CD4-positive, alpha-beta T cell treated with Interleukin-12 subunit alpha and Interleukin-12 subunit beta, for 1 hour (primary cell): Measurements from ENCODE around the gene NRXN3.
"Not testable (repeated sequence)": the region's sequence is repeated elsewhere in the genome, so short reads cannot be mapped to it uniquely, and the experiment has no call there.

ENCODE experiments used
- DNase-seq: peaks from one replicate; pipeline ENCODE4 v3.0.0-alpha.2; 2020

Gene NRXN3

DNA sequence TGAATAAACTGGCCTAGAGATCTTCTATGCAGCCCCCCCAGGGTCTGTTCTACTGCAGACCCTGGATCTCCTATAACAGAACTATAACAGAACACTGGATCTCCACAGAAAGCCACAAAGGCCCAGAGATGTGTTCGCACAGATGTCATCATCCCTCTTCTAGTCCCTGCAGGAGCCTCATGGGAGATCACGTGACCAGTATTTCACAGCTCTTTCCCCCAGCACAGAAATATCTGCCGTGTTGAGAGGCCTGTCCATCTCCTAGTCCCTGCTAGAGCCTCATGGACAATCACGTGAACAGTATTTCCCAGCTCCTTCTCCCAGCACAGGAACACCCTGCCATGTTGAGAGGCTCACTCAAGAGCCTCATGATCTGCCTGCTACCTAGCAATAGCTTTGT, 331.7 kb downstream of the NRXN3 start:
- no peak for DNase-seq

DNA sequence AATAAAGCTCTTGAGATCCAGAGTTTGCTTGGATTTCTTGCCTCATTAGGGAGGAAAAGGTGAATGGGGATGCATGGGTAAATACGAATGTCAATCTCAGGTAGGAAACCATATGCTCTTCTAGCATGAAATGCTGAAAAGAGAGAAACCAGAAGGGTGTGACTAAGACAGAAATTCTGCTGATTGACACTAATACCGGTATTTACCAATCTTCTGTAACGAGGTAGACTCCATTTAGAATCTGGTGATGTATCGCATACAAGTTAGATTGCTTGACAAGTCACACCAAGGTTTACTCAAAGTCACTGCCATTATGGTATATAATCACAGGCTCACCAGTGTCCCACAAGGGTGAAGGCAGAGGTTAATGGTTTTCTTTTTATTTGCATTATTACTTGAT, 337.9 kb downstream of the NRXN3 start:
- DNase-seq = no peak

DNA sequence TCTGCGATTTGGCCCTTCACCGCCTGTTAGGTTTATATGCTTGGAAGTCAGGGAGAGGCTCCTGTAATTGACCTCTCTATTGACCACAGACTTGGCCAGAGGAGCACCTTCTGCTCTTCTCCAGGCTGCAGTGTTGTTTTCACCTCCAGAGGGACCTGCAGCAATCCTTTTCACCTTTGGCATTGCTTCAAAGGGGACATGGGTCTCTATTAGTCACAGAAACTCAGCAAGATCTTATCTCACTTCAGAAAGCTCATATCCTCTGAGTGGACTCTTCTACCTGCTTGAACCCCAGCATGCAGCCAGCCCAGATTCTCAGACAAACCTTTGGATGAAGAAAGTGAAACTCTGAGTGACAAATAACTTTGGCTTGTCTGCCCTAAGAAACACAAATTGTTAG, 339.3 kb downstream of the NRXN3 start:
- DNase-seq = no peak

DNA sequence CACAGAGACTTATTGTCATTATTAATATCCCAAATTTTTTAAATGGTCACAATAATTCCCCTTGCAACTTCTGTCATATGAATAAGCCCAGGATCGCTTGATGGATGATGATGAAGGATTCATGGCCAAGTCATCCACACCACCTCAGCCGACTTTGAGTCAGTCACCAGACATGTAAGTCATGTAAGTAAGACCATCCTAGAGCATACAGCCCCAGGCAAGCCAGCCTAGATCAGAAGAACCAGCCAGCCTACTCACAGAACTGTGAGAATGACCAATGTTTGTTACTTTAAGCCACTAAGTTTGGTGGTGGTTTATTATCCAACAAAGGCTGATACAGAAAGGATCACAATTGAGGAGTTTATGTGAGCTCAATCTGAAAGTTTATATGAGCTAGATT, 341.8 kb downstream of the NRXN3 start:
- DNase-seq = no peak

DNA sequence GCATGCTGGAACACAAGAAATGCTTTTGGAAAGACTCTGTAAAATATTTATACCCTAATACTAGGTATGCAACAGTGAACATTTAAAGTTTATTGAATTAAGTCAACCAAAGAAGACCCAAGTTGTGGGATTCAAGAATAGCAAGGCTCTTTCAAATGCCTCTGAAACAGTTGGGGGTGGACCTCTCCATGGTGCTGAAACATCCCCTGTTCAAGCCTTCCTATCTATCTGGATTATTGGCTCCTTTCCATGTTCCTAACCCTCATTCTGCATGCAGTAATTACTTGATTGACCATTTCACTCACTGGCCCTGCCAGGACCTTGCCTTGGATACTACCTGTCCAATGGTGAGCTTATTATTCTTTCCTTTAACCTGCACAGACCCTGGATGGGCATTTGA, 349.7 kb downstream of the NRXN3 start:
- DNase-seq = no peak

DNA sequence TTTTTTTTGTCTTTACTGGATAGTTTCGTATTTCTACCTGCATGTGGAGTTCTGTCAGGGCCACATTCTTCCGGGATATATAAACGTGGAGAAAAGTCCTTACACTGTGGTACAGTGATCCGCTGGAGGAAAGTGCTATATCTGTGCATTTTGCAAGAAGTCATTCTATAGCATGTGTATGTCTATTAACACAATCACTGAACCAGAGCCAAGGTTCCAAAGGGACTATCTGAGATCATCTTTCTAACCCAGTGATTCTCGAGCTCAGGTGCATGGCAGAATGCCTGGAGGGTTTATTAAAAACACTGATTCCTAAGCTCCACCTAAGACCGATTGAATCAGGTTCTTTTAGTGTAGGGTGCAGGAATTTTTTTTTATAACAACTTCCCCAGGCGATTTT, 354.0 kb downstream of the NRXN3 start:
- no peak for DNase-seq

DNA sequence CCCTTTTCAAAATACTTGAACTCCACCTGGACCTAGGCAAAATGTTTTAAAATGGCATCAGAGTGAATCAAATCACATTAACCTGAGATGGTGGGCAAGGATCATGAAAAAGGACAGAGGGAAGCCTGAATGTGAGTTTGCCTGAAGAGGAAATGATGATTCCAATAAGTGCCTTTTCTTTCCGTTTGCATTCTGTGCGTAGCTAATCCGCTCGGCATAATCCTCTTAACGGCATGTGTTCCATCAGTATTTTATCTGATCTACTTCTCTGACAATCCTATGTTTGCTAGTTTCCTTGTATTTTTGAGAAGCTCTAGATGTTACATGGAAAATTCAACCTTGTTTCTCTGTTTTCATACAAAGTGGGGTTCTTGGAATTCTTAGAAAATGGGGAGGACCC, 354.6 kb downstream of the NRXN3 start:
- DNase-seq = no peak

DNA sequence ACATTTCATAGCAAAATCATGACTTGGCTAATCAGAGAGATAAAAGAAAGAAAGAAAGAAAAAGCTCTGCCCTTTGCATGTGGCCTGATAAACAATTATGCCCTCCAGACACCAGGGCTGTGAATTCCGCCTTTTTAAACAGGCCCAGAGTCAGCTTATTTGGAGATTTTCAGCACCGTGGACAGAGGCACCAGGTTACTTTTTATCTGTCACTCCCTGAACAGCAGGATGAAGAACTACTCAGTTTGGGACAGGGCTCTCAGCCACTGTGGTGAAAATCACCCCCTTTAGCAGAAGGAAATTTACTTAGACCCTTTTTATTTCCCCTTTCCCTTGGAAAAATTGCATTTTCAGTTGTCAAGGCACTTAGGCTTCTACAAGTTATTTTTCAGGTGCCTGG, 359.9 kb downstream of the NRXN3 start:
- DNase-seq = no peak

DNA sequence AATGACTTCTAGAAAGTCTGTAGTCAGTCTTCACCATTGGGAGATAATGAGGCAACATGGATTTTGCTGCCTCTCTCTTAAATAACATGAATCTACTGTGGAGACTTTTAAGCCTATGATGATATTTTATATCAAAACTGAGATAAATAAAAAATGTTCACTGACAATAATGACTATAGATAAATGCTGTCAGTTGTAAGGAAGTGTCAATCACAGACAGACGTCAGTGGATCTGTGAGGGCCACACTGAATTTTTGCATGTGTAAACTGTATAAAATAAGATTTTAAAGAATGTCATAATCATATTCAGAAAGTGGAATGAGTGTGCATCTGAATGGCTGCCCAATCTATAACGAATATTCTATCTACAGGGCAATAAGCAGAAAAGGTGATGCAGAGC, 364.0 kb downstream of the NRXN3 start:
- no peak for DNase-seq

DNA sequence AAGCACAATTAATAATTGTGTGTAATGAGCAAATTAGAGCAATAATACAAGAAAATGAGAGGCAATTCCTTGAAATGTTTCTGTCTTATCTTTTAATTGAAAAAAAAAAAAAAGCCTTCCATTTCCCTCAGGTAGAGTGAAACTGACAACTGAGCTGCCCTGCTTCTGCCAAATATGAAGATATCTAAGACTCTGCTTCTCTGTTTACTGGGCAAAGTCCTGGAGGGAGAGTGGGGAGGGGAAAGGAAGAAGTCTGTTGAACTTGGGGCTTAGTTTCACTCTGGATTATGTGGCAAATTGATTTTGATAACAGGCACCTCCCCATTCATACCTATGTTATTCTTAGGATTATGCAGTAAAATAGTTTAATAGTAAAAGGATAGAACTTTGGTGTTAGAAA, 364.9 kb downstream of the NRXN3 start:
- DNase-seq = no peak

DNA sequence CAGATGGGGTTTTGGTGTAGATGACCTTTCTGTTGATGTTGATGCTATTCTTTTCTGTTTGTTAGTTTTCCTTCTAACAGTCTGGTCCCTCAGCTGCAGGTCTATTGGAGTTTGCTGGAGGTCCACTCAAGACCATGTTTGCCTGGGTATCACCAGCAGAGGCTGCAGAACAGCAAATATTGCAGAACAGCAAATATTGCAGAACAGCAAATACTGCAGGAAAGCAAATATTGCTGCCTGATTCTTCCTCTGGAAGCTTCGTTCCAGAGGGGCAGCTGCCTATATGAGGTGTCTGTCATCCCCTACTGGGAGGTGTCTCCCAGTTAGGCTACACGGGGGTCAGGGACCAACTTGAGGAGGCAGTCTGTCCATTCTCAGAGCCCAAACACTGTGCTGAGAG, 371.6 kb downstream of the NRXN3 start:
- DNase-seq = not testable (repeated sequence)

DNA sequence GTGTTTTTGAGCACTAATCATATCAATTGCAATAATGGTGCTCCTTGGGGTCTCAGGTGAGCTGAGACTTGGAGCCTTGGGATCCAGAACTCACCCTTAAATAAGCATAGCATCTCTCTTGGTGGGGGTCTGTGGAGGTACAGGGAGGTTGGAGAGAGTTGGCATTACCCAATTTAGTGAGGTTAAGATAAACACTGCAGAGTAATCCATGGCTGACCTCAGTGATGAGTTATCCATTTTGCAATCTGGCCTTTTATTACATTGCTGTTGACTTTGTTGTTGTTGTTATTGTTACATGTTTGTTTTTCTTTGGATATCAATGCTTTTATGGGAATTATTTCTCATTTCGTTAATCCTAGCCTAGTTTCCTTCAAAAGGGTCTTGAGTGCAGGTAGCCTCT, 373.3 kb downstream of the NRXN3 start:
- no peak for DNase-seq

DNA sequence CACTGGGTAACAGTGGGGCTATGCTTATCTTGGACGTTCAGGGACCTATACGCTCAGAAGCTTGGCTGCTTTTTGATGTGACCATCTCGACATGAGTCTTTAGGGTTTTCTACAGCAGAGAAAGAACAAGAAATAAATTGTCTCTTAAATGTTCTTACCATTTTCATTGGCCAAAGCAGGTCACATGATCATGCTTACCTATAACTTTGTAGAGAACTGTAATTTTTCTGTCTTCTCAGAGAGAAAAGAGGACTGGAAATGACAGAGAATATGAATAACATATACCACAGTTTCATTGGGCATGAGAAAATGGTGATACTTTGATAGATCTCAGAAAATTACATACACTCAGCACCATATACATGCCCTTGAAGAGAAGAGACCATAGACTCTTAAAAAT, 390.9 kb downstream of the NRXN3 start:
- DNase-seq = no peak

DNA sequence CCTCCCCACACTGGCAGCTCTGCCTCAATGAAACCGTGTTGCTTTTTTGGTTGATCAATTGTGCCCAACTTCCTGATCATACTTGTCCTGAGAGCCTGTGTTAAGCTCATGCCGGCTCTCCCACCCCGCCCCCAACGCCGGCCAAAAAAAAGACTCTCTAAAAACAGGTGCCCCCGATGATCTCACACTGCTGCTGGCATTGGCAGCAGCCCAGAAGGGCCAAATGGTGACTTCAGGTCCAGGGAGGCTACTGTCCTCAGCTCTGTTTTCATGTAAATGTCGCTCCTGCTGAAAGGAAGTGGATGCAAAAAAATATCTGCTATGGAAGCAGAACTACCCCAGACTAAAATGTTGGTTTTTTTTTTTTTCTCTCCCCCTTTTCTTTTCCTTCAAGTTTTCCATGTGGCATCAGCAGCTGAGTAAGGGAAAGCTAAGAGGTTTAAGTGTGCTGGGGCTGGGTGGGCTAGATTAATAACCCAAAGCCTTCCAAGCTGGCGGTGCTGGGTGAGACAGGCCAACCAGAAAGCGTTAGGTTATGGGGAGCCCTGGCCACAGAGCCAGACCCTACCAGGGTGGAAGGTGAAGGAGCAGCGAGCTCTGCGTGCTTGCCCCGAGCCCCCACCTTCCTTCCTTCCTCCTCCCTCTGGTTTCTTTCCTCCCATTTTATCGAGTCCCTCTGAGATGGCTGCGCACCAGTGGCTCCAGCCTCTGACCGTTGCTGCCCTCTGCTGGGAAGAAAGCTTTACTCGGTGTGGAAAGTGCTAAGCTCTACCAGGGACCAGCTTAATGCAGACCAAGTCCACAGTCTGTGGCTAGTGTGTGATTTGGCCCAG, 396.1 kb downstream of the NRXN3 start:
- peak; percentile 36 for DNase-seq

DNA sequence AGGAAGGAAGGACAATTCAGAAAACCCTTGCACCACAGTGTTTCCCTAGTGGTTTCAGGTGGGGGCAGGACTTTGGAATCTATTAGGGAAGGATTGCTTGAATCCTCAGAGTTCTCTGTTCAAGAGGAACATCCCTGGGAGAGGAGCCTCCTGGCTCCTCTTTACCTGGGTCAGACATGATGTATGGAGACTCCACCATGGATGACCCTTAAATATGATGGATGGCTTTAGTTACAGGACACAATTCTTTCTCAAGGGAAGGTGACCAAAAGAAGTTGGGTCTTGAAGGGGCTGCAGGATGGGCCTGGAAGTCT, 396.6 kb downstream of the NRXN3 start:
- no peak for DNase-seq

DNA sequence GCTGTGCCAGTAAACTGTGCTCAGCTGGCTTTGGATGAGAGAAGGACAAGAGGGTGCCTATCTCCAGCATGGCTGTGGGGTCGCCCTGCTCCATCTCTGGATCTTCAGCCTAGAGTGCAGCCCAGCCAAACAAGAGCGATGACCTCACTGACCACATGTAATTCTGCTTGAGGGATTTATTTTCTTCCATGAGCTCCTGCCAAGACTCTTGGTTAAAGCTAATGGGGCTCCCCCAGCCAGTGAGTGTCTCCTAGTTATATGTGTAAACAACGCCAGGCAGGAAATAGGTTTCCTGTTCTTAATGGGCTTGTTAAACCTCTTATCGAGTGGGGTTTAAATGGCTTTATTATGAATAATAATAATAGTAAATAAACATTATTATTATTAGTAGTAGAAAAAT, 397.2 kb downstream of the NRXN3 start:
- no peak for DNase-seq

DNA sequence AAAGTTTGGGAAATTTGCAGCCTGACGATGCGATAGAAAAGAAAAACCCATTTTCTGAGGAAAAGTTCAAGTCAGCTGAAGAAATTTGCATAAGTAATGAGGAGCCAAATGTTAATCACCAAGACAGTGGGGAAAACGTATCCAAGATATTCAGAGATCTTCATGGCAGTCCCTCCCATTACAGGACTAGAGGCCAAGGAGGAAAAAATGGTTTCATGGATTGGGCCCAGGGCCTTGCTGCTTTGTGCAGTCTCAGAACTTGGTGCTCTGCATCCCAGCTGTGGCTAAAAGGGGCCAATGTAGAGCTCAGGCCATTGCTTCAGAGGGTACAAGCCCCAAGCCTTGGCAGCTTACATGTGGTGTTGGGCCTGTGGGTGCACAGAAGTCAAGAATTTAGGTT, 403.6 kb downstream of the NRXN3 start:
- DNase-seq = not testable (repeated sequence)

DNA sequence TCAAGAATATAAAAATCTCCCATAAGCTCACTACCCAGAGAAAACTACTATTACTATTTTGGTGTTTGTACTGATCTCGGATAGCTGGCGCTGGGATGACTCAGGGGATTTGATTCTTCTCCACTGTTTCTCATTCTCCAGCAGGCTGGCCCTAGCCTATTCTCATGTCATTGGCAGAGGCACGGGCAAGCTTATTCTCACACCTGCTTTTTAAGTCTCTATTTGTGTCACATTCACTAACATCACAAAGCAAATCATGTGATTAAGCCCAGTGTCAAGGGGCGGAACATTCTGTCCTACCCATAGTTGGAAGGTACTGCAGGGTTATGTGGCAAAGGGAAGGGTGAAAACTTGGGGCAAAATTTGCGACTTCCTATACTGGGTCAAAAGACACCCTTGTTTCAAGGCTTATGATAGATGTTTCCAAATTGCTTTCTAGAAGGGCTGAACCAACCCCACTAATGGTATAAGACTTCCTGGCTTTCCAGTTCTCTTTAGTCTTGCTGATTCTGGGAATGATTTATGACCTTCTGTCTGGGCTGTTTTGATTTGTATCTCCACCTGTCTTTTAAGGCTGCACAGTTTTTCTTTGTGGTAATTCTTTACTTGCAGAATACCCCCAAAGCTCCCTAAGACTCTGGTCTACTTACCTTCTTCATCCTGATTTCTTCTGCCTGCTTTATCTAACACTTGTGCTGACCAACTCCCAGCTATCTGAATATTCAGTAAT, 406.4 kb downstream of the NRXN3 start:
- DNase-seq = no peak

DNA sequence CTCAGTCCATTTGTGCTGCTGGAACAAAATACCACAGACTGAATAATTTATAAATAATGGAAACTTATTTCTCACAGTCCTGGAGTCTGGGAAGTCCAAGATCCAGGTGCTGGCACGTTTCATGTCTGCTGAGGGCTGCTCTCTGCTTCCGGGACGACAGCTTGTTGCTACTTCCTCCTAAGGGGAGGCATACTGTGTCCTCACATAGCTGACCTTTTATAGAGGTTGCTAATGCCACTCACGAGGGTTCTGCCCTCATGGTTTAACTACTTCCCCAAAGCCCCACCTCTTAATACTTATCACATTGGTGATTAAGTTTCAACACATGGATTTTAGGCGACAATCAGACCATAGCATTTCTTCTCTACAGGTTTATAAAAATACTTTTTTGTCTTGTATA, 411.1 kb downstream of the NRXN3 start:
- no peak for DNase-seq

DNA sequence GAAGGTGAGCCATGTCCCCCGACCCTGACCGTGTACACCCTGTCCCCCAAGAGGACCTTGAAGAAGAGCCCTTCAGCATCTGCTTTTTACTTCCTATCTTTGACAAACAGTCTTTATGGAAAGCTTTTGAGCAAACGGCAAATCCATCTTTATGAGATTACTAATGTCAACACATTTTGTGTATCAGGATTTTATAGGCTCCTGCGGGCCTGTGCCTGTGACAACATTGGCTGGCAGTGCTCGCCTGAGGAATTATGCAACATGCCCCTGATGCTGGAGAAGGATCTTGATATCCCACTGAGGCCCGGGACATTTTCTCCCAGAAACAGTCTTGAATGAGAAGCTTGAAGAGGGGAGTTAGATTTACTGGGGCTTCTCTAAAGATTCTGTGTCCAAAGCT, 416.5 kb downstream of the NRXN3 start:
- DNase-seq = no peak

DNA sequence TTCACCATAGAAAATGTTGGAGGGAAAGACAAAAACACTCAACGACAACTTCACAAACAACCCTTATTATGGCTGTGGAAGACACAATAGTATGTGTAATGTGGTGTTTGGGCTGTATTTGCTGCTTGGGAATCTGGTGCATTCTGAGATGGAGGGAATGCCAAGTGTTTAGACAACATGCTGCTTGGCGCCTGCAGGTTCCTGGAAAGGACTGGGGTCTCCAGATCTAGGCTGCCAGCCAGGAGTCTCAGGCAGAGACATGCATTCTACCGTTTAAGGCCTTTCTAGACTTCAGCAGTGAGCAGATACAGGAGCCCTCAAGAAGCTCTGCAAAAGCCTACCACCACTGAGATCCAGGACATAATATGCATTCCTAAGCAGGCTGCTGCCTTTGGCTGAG, 418.7 kb downstream of the NRXN3 start:
- DNase-seq = no peak

DNA sequence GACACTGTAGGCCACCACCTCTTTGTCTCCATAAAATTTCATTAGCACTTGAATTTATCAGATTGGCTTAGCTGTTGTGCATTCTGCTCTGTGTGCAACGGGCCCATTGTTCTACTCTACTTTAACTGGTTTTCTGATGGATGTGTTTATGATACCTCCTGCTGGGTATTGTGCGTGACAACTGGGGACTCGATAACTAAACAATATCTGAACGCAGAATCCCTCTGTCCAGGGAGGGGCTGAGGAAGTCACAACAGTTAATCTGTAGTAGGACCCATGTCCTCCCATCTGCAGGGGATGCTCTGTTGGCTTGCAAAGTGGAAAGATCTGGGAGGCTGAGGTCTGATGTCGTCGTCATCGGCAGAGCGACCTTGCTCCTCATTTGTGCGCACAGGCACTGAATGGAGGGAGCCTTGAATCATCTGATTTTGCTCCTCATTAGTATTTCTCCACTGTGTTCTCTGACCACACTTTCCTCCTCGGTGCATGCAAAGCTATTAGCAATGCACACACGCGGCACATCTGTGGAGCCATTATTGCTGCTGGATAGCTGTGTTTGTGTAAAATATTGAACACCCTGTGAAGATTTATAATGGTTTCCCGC, 422.5 kb downstream of the NRXN3 start:
- no peak for DNase-seq

DNA sequence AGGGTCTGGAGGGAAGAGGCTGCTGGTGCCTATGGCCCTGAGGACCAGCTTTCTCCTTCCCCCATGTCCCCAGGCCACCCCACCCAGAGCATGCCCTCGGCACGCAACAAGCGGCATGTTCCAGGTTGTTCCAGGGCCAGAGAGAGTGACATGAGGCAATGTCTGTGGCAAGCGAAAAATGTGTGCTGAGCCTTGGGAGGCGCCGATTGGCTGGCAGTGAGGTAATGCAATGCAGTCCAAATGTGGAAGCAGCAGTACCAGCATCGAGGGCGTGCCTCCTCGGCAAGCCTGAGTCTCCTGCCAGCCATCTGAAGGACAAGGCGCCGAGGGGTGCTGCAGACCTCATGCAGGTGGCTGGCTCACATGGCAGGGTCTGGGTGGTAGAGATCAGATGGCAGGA, 423.8 kb downstream of the NRXN3 start:
- DNase-seq = no peak

DNA sequence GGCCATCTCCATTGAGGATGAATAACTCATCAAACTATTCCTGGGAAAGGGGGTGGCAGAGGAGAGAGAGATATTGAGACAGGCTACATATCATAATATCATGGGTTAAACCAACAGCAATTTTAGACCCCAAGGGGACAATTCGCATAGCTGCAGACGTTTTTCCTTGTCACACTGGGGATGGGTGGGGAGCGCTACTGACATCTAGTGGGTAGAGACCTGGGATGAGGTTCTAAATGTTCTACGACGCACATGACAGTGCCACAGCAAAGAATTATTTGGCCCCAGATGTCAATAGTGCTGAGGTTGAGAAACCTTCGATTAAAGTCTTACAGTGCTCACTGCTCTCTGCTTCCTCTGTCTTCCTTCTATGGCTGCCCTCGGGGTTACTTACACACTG, 425.6 kb downstream of the NRXN3 start:
- no peak for DNase-seq
